ENCODE data around the gene POU2AF1. TPM values are rescaled to one million over a fixed set of nuclear protein-coding genes. Genes with fewer than 3 reads are reported as not detected.

POU2AF1 gene
- total RNA-seq, 2 donors from 2014 or later = 6.4 to 36.6 TPM

DNA sequence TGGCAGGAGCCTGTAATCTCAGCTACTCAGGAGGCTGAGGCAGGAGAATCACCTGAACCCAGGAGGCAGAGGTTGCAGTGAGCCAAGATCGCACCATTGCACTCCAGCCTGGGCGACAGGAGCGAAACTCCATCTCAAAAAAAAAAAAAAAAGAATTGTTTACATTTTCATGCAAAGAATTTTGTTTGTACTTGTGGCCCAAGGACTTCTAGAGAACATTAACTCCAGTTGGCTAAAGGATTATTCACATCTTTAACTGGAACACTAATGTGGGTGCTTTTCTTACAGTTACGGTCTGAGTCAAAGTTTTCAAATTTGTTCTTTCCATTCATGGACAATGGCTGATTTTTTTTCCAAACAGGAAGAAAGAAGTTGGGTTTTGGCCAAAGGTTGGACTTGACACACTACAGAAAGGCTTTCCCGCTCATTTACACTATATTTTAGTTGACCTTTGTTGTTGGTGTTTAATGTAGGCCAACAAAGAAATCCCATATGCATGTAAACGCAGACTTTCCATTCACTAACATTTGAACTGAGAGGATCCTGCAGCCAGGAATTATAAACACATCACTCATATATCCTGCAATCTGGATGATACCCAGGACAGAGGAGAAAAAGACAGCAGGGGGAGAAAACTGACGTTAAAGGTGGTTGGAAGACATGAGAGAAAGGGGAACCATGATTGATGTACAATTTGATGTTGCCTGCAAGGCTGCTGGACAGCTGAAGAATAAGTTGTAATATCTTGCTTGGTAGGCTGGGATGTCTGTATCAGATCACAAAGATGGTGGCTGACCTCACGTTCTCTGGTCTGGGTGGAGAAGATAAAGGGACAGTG lies 13.1 kb downstream of the POU2AF1 start:
- Mint-ChIP-seq H3K27me3 (no peaks in the 10 kb centered on the region), H3K36me3 (ENCODE audit: low read depth) (peaks cover 2% of the 10 kb centered on the region), H3K4me1 (peaks cover 3% of the 10 kb centered on the region), H3K4me3 (no peak overlapping the region), H3K27ac (no peak overlapping the region), H3K9me3 (no peaks in the 10 kb centered on the region)
- ATAC-seq (replicated peaks) = no peak

- no peaks in the 10 kb centered on the region for H3K9me3 Mint-ChIP-seq
- no peaks in the 10 kb centered on the region for H3K4me1 Mint-ChIP-seq
- no peak for ATAC-seq (replicated peaks)
- no peak overlapping the region for H3K27ac Mint-ChIP-seq
- no peak overlapping the region for H3K4me3 Mint-ChIP-seq
- H3K27me3 Mint-ChIP-seq = no peaks in the 10 kb centered on the region
- H3K36me3 Mint-ChIP-seq (ENCODE audit: low read depth) = no peaks in the 10 kb centered on the region
These were observed 14.6 kb downstream of the POU2AF1 start for GRCh38 chr11:111364503-111364902.

GRCh38 chr11:111363985-111364384 lies 15.1 kb downstream of the POU2AF1 start:
- Mint-ChIP-seq H3K9me3 (no peaks in the 10 kb centered on the region), H3K4me1 (no peaks in the 10 kb centered on the region), H3K27ac (no peak overlapping the region), H3K27me3 (no peaks in the 10 kb centered on the region), H3K4me3 (no peak overlapping the region), H3K36me3 (ENCODE audit: low read depth) (no peaks in the 10 kb centered on the region)
- ATAC-seq (replicated peaks) = no peak

- Mint-ChIP-seq H3K27me3 (no peaks in the 10 kb centered on the region), H3K9me3 (no peaks in the 10 kb centered on the region), H3K36me3 (ENCODE audit: low read depth) (no peaks in the 10 kb centered on the region), H3K4me3 (no peak overlapping the region), H3K27ac (no peak overlapping the region), H3K4me1 (no peaks in the 10 kb centered on the region)
- ATAC-seq (replicated peaks) = no peak
These were observed 16.1 kb downstream of the POU2AF1 start for GRCh38 chr11:111362887-111363411.

DNA sequence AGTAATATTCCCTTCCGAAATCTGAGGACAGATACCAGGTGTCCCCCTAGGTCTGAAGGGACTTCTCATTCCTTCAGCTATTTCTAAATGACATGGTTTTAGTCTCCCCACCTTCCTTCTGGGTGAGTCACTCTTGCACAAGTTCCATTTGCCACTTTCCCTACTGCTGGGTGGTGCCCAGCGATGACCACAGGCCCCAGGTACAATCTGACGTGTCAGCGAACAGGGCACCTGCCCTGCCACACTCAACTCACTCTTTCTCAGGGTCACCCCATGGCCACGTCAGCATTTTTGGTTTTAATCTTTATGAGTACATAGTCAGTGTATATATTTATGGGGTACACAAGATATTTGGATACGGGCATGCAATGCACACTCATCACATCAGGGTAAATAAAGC lies 17.2 kb downstream of the POU2AF1 start:
- ATAC-seq (replicated peaks) = peak; percentile 52
- no peak overlapping the region for H3K4me3 Mint-ChIP-seq
- H3K4me1 Mint-ChIP-seq = no peaks in the 10 kb centered on the region
- H3K36me3 Mint-ChIP-seq (ENCODE audit: low read depth) = no peaks in the 10 kb centered on the region
- H3K9me3 Mint-ChIP-seq = no peaks in the 10 kb centered on the region
- H3K27ac Mint-ChIP-seq = no peak overlapping the region
- no peaks in the 10 kb centered on the region for H3K27me3 Mint-ChIP-seq

- Mint-ChIP-seq H3K27ac (peak overlapping the region; percentile 37), H3K27me3 (no peaks in the 10 kb centered on the region), H3K4me1 (no peaks in the 10 kb centered on the region), H3K9me3 (no peaks in the 10 kb centered on the region), H3K36me3 (ENCODE audit: low read depth) (no peaks in the 10 kb centered on the region), H3K4me3 (no peak overlapping the region)
- no peak for ATAC-seq (replicated peaks)
These were observed 17.8 kb downstream of the POU2AF1 start for GRCh38 chr11:111361052-111361801.

GRCh38 chr11:111360150-111361043 lies 18.7 kb downstream of the POU2AF1 start:
- peak overlapping the region; percentile 37 for H3K27ac Mint-ChIP-seq
- no peak for ATAC-seq (replicated peaks)
- no peak overlapping the region for H3K4me3 Mint-ChIP-seq
- no peaks in the 10 kb centered on the region for H3K27me3 Mint-ChIP-seq
- no peaks in the 10 kb centered on the region for H3K36me3 Mint-ChIP-seq (ENCODE audit: low read depth)
- no peaks in the 10 kb centered on the region for H3K9me3 Mint-ChIP-seq
- no peaks in the 10 kb centered on the region for H3K4me1 Mint-ChIP-seq

DNA sequence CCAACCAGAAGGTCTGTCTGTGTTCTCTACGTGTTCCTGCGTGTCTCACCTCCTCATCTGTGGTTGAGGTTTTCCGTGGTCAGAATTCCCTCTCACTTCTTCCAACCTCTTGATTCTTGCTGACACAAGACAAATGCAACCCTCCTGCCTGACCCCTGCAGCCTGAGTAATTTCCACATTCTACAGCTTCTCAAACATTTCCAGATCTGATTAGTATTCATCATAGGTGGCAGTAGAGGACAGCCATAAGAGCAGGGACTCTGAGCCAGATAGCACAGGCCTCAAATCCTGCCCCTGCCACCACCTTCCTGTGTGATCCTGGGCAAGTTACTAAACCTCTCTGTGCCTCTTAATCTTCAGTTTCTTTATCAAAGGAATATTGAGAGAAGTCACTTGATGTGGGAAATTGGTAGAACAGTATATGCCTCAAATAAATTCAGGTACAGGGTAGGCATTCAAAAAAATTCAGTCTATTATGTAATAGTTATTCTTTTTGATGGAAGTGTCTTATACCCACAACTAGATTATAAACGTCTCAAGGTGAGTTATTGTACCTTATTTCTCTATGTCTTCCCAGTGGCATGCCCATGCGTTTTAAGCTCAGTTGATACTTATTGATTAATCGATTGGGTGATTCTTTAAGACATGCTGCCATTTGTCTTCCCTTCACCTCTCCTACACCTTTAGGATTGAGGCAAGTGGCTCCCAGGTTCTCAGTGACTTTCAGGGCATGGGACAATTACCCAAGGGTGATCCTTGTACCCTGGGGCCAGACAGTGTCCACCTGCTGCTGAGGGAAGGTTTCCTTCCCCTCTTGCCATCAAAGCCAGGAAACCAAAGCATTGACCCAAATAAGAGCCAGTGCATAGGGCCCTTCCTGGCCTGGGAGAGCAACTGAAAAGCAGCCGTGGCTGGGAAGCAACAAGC lies 19.6 kb downstream of the POU2AF1 start:
- Mint-ChIP-seq H3K4me1 (no peaks in the 10 kb centered on the region), H3K4me3 (no peak overlapping the region)

DNA sequence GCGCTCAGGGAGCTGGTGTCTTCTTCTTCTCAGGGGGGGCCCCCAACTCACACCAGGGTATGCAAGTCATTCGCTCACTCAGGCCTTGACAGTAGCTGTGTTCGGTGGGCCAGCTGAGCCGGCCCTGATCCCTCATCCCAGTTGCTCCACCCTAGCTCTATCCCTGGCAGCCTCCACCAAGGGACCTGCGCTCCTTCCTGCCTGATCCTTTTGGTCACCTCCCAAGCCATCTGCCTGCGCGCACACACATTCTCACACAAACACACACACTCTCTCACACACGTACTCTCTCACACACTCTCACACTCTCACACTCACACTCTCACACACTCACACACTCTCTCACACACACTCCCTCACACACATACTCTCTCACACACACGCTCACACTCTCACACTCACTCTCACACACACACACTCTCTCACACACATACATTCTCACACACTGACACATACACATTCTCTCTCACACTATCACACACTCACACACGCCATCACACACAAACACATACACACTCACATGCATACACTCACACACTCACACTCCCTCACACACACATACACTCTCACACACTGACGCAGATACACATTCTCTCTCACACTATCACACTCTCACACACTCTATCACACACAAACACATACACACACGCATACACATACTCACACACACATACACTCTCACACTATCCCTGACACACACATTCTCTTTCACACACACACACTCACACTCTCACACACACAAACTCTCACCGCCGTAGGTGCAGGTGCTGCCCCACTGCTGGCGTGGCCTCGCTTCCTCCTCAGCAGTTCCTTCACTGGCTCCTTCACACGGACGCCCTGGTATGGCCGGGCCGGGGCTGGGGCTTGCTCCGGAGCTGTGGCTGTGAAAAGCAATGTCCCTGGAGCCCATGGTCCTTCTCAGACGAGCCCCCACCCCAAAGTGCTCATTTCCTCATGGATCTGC lies 20.8 kb downstream of the POU2AF1 start:
- Mint-ChIP-seq H3K4me1 (no peaks in the 10 kb centered on the region), H3K9me3 (no peaks in the 10 kb centered on the region), H3K4me3 (no peak overlapping the region), H3K27me3 (no peaks in the 10 kb centered on the region), H3K36me3 (ENCODE audit: low read depth) (no peaks in the 10 kb centered on the region), H3K27ac (no peak overlapping the region)
- no peak for ATAC-seq (replicated peaks)

More for the DNA sequence above, 19.6 kb downstream of the POU2AF1 start:
- H3K9me3 Mint-ChIP-seq = no peaks in the 10 kb centered on the region
- peak; percentile 81 for ATAC-seq (replicated peaks)
- no peaks in the 10 kb centered on the region for H3K36me3 Mint-ChIP-seq (ENCODE audit: low read depth)
- H3K27me3 Mint-ChIP-seq = no peaks in the 10 kb centered on the region
- no peak overlapping the region for H3K27ac Mint-ChIP-seq

DNA sequence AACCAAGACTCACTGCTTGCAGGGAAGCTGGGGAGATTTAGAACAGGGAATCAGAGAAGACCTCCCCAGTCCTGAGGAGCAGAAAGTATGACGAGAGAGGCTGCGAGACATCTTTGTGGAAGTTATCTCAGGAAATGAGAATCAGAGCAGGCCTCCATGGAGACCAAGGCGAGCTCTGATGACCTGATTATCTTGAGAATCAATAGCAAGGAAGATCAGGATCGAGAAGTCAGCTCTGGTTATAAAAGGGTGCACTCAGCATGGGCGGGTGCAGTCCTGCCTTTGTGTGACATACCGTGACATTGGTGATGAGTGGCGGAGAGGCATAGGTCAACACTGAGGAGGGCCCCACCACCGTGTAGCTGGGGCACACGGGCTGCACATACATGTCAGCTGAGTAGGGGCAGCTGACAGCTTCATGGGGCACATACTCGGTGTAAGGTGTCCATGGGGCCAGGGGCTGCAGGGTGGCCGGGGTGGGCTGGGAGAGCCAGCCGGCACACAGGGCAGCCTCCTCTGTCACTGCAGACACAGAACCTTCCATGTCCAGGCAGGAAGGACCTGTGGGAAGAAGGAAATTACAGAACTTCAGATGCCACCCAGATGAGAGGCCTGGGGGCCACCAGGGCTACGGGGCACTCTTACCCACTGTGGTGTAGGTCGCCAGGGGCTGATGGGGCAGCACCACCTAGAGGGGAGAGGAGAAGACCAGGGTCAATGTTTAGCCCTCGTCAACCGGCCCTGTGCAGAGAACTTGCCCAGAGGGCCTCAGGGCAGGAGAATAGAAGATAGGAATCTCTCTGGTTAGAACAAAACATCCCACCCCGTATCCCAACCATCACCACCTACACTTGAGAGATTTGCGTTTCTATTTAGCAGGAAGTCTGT lies 21.7 kb downstream of the POU2AF1 start:
- Mint-ChIP-seq H3K4me1 (no peaks in the 10 kb centered on the region), H3K36me3 (ENCODE audit: low read depth) (no peaks in the 10 kb centered on the region), H3K27me3 (no peaks in the 10 kb centered on the region), H3K4me3 (no peak overlapping the region), H3K27ac (no peak overlapping the region), H3K9me3 (no peaks in the 10 kb centered on the region)
- ATAC-seq (replicated peaks) = no peak

- Mint-ChIP-seq H3K4me1 (no peaks in the 10 kb centered on the region), H3K36me3 (ENCODE audit: low read depth) (no peaks in the 10 kb centered on the region), H3K4me3 (no peak overlapping the region), H3K9me3 (no peaks in the 10 kb centered on the region), H3K27me3 (no peaks in the 10 kb centered on the region), H3K27ac (no peak overlapping the region)
- no peak for ATAC-seq (replicated peaks)
These were observed 22.4 kb downstream of the POU2AF1 start for GRCh38 chr11:111356660-111357048.

Data from activated T-helper 17 cell treated with anti-CD3 and anti-CD28 coated beads, Interleukin-2, amount 50 U/mL, for 72 hours (primary cell).